Measurements from ENCODE around the gene TBL3. TPM values are rescaled to one million over a fixed set of nuclear protein-coding genes. Genes with fewer than 3 reads are reported as not detected.
A peak's percentile ranks its signal among the peaks of the same experiment; 100 is the strongest.

Gene TBL3
- total and polyA plus RNA-seq, 2 of the 8 experiments (the other 6 are each of a cell fraction or from before 2014, with no cell fraction given), result 65.8 to 137 TPM

DNA sequence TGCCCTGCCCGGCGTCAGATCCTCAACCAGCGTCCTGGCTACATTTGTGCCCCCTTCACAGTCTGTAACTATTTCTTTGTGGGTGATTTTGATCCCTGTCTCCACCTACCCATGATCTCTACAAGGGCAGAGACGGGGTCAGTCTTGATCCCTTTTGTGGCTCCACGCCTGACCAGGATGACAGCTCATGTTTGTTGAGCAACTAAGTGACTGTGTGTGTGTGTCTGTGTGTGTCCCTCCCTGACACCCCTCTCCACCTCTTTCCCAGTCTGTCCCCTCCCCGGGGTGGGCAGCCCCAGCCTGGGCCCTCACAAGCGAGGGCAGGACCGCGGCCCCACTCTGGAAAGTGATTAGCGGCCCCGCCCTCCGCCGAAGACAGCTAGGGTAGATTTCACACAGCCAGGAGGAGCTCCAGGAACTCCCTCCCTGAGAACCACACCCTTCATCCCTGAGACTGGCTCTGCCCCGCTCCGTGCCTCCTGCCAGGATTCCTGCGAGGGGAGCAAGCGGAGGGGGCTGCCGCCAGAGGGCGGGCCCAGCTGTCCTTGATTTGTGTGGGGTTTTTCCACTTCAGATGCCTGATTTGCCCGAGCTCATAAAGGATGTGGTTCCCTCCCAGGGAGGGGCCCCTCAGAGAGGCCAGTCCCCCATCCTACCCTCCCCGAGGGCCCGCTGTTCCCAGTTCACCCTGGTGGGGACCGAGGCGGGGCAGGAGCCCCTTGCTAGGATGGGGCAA, 48.4 kb upstream of the TBL3 start:
- Histone ChIP-seq H3K23ac (ENCODE audit: insufficient read length) (no peak overlapping the region), H3K4me3 (ENCODE audit: extremely low read depth in 1 of 4, insufficient read depth in 2 of 4, low read depth in 3 of 4, low read length in 4 of 4) (peak overlapping the region in 1 of 4 experiments; percentile 47; a peak in 4 of 8 replicates), H3K4me1 (replicated peaks in 1 of 4; ENCODE audit: control insufficient read depth in 3 of 4, insufficient read depth in 4 of 4, low read length in 3 of 4) (peaks cover 4 to 23% (median 15%) of the 10 kb centered on the region in 4 experiments), H3K18ac (ENCODE audit: extremely low read depth, low read length) (peak overlapping the region; percentile 32), H4K5ac (ENCODE audit: insufficient read length, low read depth, low read length) (no peak overlapping the region), H3K14ac (ENCODE audit: insufficient read length) (no peak overlapping the region), H3K4ac (replicated peaks; ENCODE audit: insufficient read length, low read depth, low read length) (no peak overlapping the region), H2BK15ac (ENCODE audit: low read length) (no peak overlapping the region), H3K56ac (replicated peaks; ENCODE audit: insufficient read length, low read depth, low read length) (no peak overlapping the region), H2AFZ (ENCODE audit: low read length) (0 out of 2 replicates have a peak overlapping the region, but pooled peaks have one; percentile 28), H2BK12ac (ENCODE audit: low read depth, low read length) (0 out of 2 replicates have a peak overlapping the region, but pooled peaks have one; percentile 63), H3K9me3 (ENCODE audit: insufficient read depth in 2 of 2, low read depth in 1 of 2, low read length in 1 of 2) (no peaks in the 10 kb centered on the region), H2BK120ac (replicated peaks; ENCODE audit: low read depth, low read length) (no peak overlapping the region), H4K91ac (replicated peaks; ENCODE audit: insufficient read length, low read length) (peak overlapping the region; percentile 40), H3K36me3 (ENCODE audit: control insufficient read depth in 2 of 4, insufficient read depth in 4 of 4, low read length in 3 of 4) (no peaks in the 10 kb centered on the region), H3K9ac (replicated peaks in 1 of 4; ENCODE audit: extremely low read depth in 1 of 4, low read depth in 3 of 4, low read length in 3 of 4) (no peak overlapping the region), H3K27me3 (replicated peaks in 1 of 4; ENCODE audit: control insufficient read depth in 3 of 4, extremely low read depth in 1 of 4, insufficient read depth in 3 of 4, low read length in 3 of 4) (peaks cover 23 to 62% (median 45%) of the 10 kb centered on the region in 4 experiments), H4K8ac (ENCODE audit: extremely low read depth, insufficient read depth, low read length) (peak overlapping the region; percentile 71; the same call in 1 of the 2 replicates), H2BK5ac (ENCODE audit: low read depth, low read length) (peak overlapping the region; percentile 71; the same call in 1 of the 2 replicates), H2AK5ac (ENCODE audit: low read depth, low read length) (no peak overlapping the region), H3K79me1 (ENCODE audit: low read depth, low read length) (no peaks in the 10 kb centered on the region), H3K4me2 (ENCODE audit: insufficient read depth in 1 of 2, low read depth in 2 of 2, low read length in 2 of 2) (peak overlapping the region; percentile 16 to 56), H4K20me1 (replicated peaks in 1 of 2; ENCODE audit: control insufficient read depth in 1 of 2, insufficient read depth in 2 of 2, low read length in 2 of 2) (peaks cover 0 to 4% of the 10 kb centered on the region in 2 experiments), H3K27ac (ENCODE audit: low read depth, low read length) (no peak overlapping the region), H3K79me2 (ENCODE audit: control insufficient read depth in 1 of 2, insufficient read depth in 2 of 2, low read length in 2 of 2) (no peaks in the 10 kb centered on the region), H3K23me2 (ENCODE audit: low read depth, low read length) (peaks cover 6% of the 10 kb centered on the region; the same call in 1 of the 2 replicates), H2BK20ac (ENCODE audit: low read length) (no peak overlapping the region)
- CTCF ChIA-PET (ENCODE audit: partially characterized antibody), result interaction anchor here (0.5 to 2.8 kb wide), 23 partner anchors 9 to 452 kb away, joined by 3 to 21 read pairs (median 4); partner anchors contain the start of genes MEIOB, RNF151, RPL3L and RPS2
- peak; percentile 49 to 86 for DNase-seq (ENCODE audit: low read depth in 1 of 2, low spot score in 2 of 2)
- 20% methylated on average over 23 of the region's 24 CpGs; no CpG with 5 or more reads in 1 of the 2 experiments for WGBS, 2 experiments (ENCODE audit: extremely low coverage in 1 of 2, insufficient coverage in 1 of 2, insufficient read length in 1 of 2, insufficient replicate concordance in 2 of 2, low coverage in 1 of 2, low lambda C conversion rate in 2 of 2, missing lambda C conversion rate in 1 of 2)
- FAIRE-seq, result no peak
- POLR2A ChIA-PET (ENCODE audit: partially characterized antibody), result interaction anchor here (0.7 to 2.1 kb wide), 13 partner anchors 9 to 141 kb away, joined by 3 to 18 read pairs (median 4); partner anchors contain the start of genes MSRB1, NUBP2, RNF151 and RPS2
- no peak for TF ChIP-seq CREB1 (IDR thresholded peaks at IDR 0.05)
- TF ChIP-seq, protein P1, sequence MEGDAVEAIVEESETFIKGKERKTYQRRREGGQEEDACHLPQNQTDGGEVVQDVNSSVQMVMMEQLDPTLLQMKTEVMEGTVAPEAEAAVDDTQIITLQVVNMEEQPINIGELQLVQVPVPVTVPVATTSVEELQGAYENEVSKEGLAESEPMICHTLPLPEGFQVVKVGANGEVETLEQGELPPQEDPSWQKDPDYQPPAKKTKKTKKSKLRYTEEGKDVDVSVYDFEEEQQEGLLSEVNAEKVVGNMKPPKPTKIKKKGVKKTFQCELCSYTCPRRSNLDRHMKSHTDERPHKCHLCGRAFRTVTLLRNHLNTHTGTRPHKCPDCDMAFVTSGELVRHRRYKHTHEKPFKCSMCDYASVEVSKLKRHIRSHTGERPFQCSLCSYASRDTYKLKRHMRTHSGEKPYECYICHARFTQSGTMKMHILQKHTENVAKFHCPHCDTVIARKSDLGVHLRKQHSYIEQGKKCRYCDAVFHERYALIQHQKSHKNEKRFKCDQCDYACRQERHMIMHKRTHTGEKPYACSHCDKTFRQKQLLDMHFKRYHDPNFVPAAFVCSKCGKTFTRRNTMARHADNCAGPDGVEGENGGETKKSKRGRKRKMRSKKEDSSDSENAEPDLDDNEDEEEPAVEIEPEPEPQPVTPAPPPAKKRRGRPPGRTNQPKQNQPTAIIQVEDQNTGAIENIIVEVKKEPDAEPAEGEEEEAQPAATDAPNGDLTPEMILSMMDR (IDR thresholded peaks at IDR 0.05; ENCODE audit: control extremely low read depth in 1 of 3, insufficient read depth in 1 of 3, low read depth in 1 of 3, low read length in 3 of 3), result peak; percentile 56 to 66 (median 59)
- TF ChIP-seq, protein P2, sequence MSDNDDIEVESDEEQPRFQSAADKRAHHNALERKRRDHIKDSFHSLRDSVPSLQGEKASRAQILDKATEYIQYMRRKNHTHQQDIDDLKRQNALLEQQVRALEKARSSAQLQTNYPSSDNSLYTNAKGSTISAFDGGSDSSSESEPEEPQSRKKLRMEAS (IDR thresholded peaks at IDR 0.05), result 0 out of 2 replicates have a peak, but pooled peaks have one; percentile 27
- 0 out of 2 replicates have a peak, but pooled peaks have one; percentile 13 for TF ChIP-seq BACH1 (IDR thresholded peaks at IDR 0.05; ENCODE audit: low read length)
- 0 out of 2 replicates have a peak, but pooled peaks have one; percentile 41 for TF ChIP-seq YY1 (IDR thresholded peaks at IDR 0.05; ENCODE audit: low read depth, low read length)
- no peak for TF ChIP-seq MAFK (IDR thresholded peaks at IDR 0.05; ENCODE audit: low read depth, low read length)
- TF ChIP-seq GABPA (IDR thresholded peaks at IDR 0.05; ENCODE audit: borderline replicate concordance, insufficient read depth, low read length), result peak; percentile 56; the same call in 1 of the 2 replicates
- TF ChIP-seq SP4 (IDR thresholded peaks at IDR 0.05; ENCODE audit: low read length), result no peak

Data from H1 (cell line).